Bronchial epithelial cell (primary cell): ENCODE results near the gene OST4. TPM values are rescaled to one million over a fixed set of nuclear protein-coding genes. Genes with fewer than 3 reads are reported as not detected.

Experiments
- DNase-seq: peaks from one replicate; pipeline ENCODE4 v3.0.0-alpha.2; 2010; ENCODE audit warnings: low read depth
- FAIRE-seq: peaks from 2 replicates; lab custom pipeline; 2011; peaks lifted over from hg19 to GRCh38; lab: Jason Lieb, UNC
- H3K27me3 ChIP-seq: 2 replicates; pipeline ENCODE4 v1.5.1; 2011; ENCODE audit warnings: low read length; ENCODE audit not compliant: control insufficient read depth, insufficient read depth
- H3K36me3 ChIP-seq: 2 replicates; pipeline ENCODE4 v1.5.1; 2011; ENCODE audit warnings: low read length; ENCODE audit not compliant: control insufficient read depth, insufficient read depth
- H3K4me3 ChIP-seq: 2 replicates; pipeline ENCODE4 v1.5.1; 2011; ENCODE audit warnings: mild to moderate bottlenecking, low read depth, low read length, control low read depth
- total RNA-seq: library from RNA; depleted of rRNA; stranded (reverse); fragments of >200 nt; gene quantifications from 2 replicates; pipeline ENCODE4 v1.2.1, GENCODE V29; 2014
- TF ChIP-seq, protein P1 (sequence below): IDR thresholded peaks from 2 replicates; pipeline ENCODE4 v1.5.1; 2011; ENCODE audit warnings: mild to moderate bottlenecking, moderate library complexity, low read length, control low read depth, inconsistent platforms; ENCODE audit not compliant: insufficient read depth, severe bottlenecking

The OST4 gene
- total RNA-seq, 1 donor from 2014 or later: 226 TPM

DNA sequence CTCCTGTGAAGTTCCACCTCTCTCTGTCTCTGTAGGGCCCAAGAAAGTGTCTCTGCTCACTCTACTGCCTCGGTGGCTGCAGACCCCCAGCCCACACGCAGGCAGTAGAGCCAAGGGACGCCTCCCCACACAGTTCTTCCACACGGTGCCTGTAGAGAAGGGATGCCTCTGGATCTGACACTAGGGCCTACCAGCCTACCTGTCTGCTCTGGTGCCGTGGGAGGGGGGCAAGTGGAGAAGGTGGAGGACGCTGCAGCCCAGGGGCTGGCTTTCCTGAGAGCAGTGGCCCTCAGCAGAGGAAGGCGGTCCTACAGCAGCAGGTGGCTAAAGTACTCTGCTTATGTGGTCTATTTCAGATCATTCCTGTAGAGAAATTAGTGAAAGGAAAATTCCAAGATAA lies 47.7 kb downstream of the OST4 start:
- no peak overlapping the region for H3K4me3 ChIP-seq
- DNase-seq (no peak), FAIRE-seq (no peak)
- TF ChIP-seq, protein P1, sequence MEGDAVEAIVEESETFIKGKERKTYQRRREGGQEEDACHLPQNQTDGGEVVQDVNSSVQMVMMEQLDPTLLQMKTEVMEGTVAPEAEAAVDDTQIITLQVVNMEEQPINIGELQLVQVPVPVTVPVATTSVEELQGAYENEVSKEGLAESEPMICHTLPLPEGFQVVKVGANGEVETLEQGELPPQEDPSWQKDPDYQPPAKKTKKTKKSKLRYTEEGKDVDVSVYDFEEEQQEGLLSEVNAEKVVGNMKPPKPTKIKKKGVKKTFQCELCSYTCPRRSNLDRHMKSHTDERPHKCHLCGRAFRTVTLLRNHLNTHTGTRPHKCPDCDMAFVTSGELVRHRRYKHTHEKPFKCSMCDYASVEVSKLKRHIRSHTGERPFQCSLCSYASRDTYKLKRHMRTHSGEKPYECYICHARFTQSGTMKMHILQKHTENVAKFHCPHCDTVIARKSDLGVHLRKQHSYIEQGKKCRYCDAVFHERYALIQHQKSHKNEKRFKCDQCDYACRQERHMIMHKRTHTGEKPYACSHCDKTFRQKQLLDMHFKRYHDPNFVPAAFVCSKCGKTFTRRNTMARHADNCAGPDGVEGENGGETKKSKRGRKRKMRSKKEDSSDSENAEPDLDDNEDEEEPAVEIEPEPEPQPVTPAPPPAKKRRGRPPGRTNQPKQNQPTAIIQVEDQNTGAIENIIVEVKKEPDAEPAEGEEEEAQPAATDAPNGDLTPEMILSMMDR: no peak
- peaks cover 12% of the 10 kb centered on the region for H3K36me3 ChIP-seq
- no peaks in the 10 kb centered on the region for H3K27me3 ChIP-seq

- DNase-seq (no peak), FAIRE-seq (no peak)
- H3K36me3 ChIP-seq: peaks cover 8% of the 10 kb centered on the region
- H3K4me3 ChIP-seq: no peak overlapping the region
- TF ChIP-seq, protein P1: no peak
- H3K27me3 ChIP-seq: no peaks in the 10 kb centered on the region
Observed at GRCh38 chr2:27021253-27022049, 50.0 kb downstream of the OST4 start.

Other genes with a start within 250 kb of the OST4 start
- gene DPYSL5, start 223.5 kb downstream of the OST4 start, total RNA-seq: not detected in 2 replicates
- gene MAPRE3, start 101.0 kb downstream of the OST4 start, total RNA-seq: 1.6 and 2.8 TPM in 2 replicates
- gene TMEM214, start 38.7 kb downstream of the OST4 start, total RNA-seq: 15.8 and 17.3 TPM in 2 replicates
- 9.2 and 16.5 TPM in 2 replicates for gene AGBL5, start 20.0 kb downstream of the OST4 start, total RNA-seq
- gene EMILIN1, start 7.0 kb upstream of the OST4 start, total RNA-seq: under 0.01 and 1.6 TPM in 2 replicates
- 0.53 and 0.77 TPM in 2 replicates for gene KHK, start 15.1 kb upstream of the OST4 start, total RNA-seq
- gene CGREF1, start 47.5 kb upstream of the OST4 start, total RNA-seq: 0.26 and 0.53 TPM in 2 replicates
- not detected in 2 replicates for gene ABHD1, start 52.2 kb upstream of the OST4 start, total RNA-seq
- gene PREB, start 63.0 kb upstream of the OST4 start, total RNA-seq: 46.1 and 69.3 TPM in 2 replicates
- gene PRR30, start 67.8 kb upstream of the OST4 start, total RNA-seq: not detected in 2 replicates
- gene TCF23, start 77.3 kb upstream of the OST4 start, total RNA-seq: under 0.01 TPM in 1 of 2 replicates, not detected in the other
- 184 and 257 TPM in 2 replicates for gene ATRAID, start 140.4 kb upstream of the OST4 start, total RNA-seq
- gene SLC5A6, start 140.6 kb upstream of the OST4 start, total RNA-seq: 6.3 and 21.1 TPM in 2 replicates
- 21.6 and 24.3 TPM in 2 replicates for gene CAD, start 145.7 kb upstream of the OST4 start, total RNA-seq
- gene SLC30A3, start 191.4 kb upstream of the OST4 start, total RNA-seq: not detected in 2 replicates
- not detected in 2 replicates for gene DNAJC5G, start 203.8 kb upstream of the OST4 start, total RNA-seq
- gene TRIM54, start 210.8 kb upstream of the OST4 start, total RNA-seq: not detected in 2 replicates
- gene UCN, start 236.8 kb upstream of the OST4 start, total RNA-seq: 0.51 and 1.8 TPM in 2 replicates